NB4 (cell line): ENCODE results near the gene P2RY2.

Source experiments
- CTCF ChIP-seq: IDR thresholded peaks from one replicate; pipeline ENCODE4 v1.5.1; 2012; ENCODE audit warnings: low read depth, low read length
- MAX ChIP-seq: IDR thresholded peaks from 2 replicates; pipeline ENCODE4 v1.6.1; 2011; ENCODE audit warnings: low read depth, low read length
- MYC ChIP-seq: IDR thresholded peaks from 2 replicates; pipeline ENCODE4 v1.6.1; 2011; ENCODE audit warnings: low read depth, low read length
- POLR2A ChIP-seq: IDR thresholded peaks from 2 replicates; pipeline ENCODE4 v1.6.1; 2011; ENCODE audit warnings: mild to moderate bottlenecking; ENCODE audit not compliant: insufficient read length; ENCODE audit errors: extremely low read depth

GRCh38 chr11:73263640-73264039 lies 45.6 kb downstream of the P2RY2 start:
- TF ChIP-seq CTCF (no peak), MAX (no peak), POLR2A (no peak), MYC (no peak)
